Measurements from ENCODE around the gene ACR. TPM values are rescaled to one million over a fixed set of nuclear protein-coding genes. Genes with fewer than 3 reads are reported as not detected.

Gene ACR
- total RNA-seq, 6 experiments from 2014 or later, result 0.34 to 0.84 (median 0.55) TPM; not detected in 1

DNA sequence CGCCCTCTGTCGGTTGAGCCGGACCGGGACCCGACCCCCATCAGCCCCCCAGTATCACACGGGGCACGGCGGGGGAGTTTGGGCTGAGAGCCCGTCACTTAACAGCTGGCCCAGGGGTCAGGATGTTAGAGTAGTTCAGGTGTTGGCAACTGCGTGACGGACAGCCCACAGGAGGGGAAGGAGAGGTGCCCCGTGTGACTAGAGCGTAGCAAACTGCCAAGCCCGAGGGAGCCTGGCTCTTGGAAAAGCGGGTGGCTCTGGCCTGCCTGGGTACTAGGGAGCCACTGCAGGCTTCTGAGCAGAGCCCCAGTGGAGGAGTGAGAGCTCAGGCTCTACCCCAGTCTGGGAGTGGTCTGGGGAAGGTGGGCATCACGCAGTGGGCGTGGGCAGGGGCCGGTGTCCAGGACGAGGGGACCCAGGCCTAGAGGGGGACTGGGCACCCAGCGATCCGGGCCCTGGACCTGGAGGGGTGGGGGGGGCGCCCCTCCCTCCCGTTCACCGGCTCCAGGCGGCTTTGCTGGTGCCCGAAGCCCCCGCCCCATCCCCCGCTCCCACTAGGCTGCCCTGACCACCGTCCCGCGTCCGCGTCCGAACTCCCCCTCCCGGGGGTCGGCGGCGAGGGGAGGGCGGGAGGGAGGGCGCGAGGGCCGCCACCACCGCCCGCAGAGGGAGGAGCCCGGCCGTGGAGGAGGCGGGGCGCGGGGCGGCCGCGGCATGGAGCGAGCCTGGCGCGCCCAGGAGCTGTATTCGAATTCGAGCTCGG lies 41.0 kb upstream of the ACR start:
- Histone ChIP-seq H3K36me3 (no peaks in the 10 kb centered on the region), H3K27ac (peak overlapping the region in 1 of 3 donors; percentile 10), H3K9me3 (no peaks in the 10 kb centered on the region), H3K4me3 (peak overlapping the region in 2 of 3 donors; percentile 38 to 62), H3K27me3 (no peaks in the 10 kb centered on the region), H3K4me1 (peaks cover 0 to 43% (median 18%) of the 10 kb centered on the region in 4 donors)
- intact Hi-C loops (cut with DNase I), result loop anchor here in 1 of 2 donors (5.0 kb wide), 1 partner anchor 70 kb away; the partner anchor contains the start of gene ARSA
- 16% methylated on average over 12 of the region's 58 CpGs for WGBS (ENCODE audit: insufficient coverage, low coverage, low lambda C conversion rate, missing lambda C conversion rate)
- TF ChIP-seq POLR2A (IDR thresholded peaks at IDR 0.05), result no peak
- TF ChIP-seq, protein P1, sequence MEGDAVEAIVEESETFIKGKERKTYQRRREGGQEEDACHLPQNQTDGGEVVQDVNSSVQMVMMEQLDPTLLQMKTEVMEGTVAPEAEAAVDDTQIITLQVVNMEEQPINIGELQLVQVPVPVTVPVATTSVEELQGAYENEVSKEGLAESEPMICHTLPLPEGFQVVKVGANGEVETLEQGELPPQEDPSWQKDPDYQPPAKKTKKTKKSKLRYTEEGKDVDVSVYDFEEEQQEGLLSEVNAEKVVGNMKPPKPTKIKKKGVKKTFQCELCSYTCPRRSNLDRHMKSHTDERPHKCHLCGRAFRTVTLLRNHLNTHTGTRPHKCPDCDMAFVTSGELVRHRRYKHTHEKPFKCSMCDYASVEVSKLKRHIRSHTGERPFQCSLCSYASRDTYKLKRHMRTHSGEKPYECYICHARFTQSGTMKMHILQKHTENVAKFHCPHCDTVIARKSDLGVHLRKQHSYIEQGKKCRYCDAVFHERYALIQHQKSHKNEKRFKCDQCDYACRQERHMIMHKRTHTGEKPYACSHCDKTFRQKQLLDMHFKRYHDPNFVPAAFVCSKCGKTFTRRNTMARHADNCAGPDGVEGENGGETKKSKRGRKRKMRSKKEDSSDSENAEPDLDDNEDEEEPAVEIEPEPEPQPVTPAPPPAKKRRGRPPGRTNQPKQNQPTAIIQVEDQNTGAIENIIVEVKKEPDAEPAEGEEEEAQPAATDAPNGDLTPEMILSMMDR (IDR thresholded peaks at IDR 0.05), result peak in 3 of 4 donors; percentile 19 to 23 (median 19)
- ATAC-seq (peak in 1 of 4 donors; percentile 15), DNase-seq (peak; percentile 36 to 57 (median 52))

DNA sequence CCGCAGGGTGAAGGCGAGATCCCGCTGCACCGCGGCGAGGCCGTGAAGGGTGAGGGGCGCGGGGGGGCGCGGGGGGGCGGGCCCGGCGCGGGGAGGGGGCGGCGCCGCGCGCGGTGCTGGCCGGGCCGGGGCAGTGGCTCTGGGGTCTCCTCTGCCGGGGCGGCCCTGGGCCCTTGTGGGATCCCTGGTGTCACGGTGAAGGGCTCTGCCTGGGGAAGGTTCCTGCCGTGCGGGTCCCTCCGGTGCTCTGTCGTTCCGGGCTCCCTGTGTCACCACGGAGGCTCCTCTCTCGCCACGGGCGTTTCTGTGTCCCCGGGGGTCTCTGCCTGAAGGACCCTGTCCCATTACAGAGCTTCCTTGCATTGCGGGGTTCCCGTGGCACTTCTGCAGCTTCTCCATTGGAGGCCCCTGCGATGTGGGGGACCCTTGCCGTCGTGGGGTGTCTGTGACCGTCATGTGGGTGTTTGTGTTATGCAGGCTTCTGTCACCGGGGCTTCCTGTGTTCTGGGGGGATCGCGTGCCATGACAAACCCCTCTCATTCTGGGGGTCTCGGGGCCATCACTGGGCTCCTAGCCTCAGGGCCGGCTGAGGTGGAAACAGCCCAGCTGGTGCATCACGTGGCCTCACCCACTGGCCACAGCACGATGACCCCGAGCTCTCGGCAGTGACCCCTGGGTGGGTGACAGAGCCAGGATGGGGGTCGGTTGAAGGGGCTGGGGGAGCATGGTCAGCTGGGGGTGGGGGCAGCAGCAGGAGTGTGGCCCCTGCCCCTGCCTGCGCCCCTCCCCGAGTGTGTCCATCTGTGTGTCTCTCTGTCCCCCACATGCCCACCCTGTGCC lies 40.1 kb upstream of the ACR start:
- peak overlapping the region; percentile 44 to 62 (median 53) for H3K4me3 ChIP-seq
- ATAC-seq, result no peak
- no CpG with 5 or more reads among the region's 54 CpGs for WGBS (ENCODE audit: insufficient coverage, low coverage, low lambda C conversion rate, missing lambda C conversion rate)
- TF ChIP-seq, protein P1 (IDR thresholded peaks at IDR 0.05), result no peak
- peak overlapping the region in 2 of 3 donors; percentile 96 for H3K27ac ChIP-seq
- H3K27me3 ChIP-seq, result no peaks in the 10 kb centered on the region
- no peaks in the 10 kb centered on the region for H3K36me3 ChIP-seq
- no peaks in the 10 kb centered on the region for H3K9me3 ChIP-seq
- DNase-seq, result peak; percentile 30 to 59 (median 58)
- H3K4me1 ChIP-seq, result peaks cover 0 to 47% (median 20%) of the 10 kb centered on the region in 4 donors
- intact Hi-C loops (cut with DNase I), result loop anchor here in 1 of 2 donors (5.0 kb wide), 1 partner anchor 71 kb away; the partner anchor contains the start of gene ARSA

DNA sequence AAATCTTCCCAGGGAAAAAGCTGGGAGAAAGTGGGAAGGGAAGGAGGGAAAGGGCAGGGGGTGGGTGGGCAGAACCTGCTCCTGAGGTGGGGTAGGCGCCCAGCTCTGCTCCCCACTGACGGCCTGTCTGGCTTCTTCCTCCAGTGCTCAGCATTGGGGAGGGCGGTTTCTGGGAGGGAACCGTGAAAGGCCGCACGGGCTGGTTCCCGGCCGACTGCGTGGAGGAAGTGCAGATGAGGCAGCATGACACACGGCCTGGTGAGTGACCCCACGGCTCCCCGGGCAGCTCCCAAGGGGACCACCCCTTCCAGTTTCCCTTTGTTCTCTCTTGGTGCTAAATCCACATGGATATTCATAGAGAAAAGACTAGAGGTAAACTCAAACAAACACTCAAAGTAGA lies 39.5 kb upstream of the ACR start:
- intact Hi-C loops (cut with DNase I), result loop anchor here in 1 of 2 donors (5.0 kb wide), 1 partner anchor 71 kb away; the partner anchor contains the start of gene ARSA
- Histone ChIP-seq H3K4me3 (peak overlapping the region; percentile 44 to 62 (median 53)), H3K27me3 (no peaks in the 10 kb centered on the region), H3K4me1 (peaks cover 0 to 50% (median 20%) of the 10 kb centered on the region in 4 donors), H3K27ac (peak overlapping the region in 2 of 3 donors; percentile 96), H3K36me3 (no peaks in the 10 kb centered on the region), H3K9me3 (no peaks in the 10 kb centered on the region)
- no peak for TF ChIP-seq POLR2A (IDR thresholded peaks at IDR 0.05)
- TF ChIP-seq, protein P1 (IDR thresholded peaks at IDR 0.05), result no peak
- ATAC-seq, result peak in 1 of 4 donors; percentile 4
- peak; percentile 51 to 59 (median 52) for DNase-seq
- 20% methylated on average over 11 of the region's 12 CpGs for WGBS (ENCODE audit: insufficient coverage, low coverage, low lambda C conversion rate, missing lambda C conversion rate)

DNA sequence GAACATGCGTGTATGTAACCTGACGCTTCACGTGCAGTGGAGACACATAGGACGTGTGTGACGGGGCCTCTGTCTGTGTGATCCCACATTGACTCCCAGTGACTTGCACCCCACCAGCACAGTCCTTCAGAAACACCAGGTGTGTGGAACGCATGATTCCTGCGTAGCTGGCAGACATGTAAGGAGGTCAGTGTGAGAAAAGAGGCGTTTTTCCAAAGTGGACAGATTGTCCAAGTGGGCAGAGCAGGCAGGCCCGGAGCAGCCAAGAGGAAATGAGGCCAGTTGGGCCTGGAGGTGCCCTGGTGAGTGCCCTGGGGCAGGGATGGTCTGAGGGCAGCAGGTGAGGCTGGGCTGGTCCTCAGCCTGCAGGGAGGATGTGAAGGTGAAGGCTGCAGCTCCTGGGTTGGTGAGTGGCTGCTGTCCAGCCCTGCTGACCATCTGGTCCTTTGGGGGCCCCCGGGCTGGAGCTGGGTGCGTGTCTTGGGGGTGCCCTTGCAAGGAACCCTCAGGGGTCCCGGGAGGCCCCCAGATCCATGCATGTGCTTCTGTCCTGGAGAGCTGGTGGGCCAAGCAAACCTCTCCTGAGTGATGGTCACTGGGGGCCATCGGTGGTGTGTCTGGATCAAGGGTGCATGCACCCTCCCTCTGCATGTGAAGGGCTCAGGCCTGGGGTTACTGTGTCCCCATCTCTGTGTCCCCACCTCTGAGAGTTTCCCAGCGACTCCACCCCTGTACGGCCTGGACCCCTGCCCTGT lies 38.8 kb upstream of the ACR start:
- no peak for TF ChIP-seq POLR2A (IDR thresholded peaks at IDR 0.05)
- TF ChIP-seq, protein P1 (IDR thresholded peaks at IDR 0.05), result no peak
- Histone ChIP-seq H3K36me3 (no peaks in the 10 kb centered on the region), H3K27me3 (no peaks in the 10 kb centered on the region), H3K4me1 (peaks cover 0 to 55% (median 20%) of the 10 kb centered on the region in 4 donors), H3K27ac (peak overlapping the region; percentile 84 to 96 (median 96)), H3K9me3 (no peaks in the 10 kb centered on the region), H3K4me3 (peak overlapping the region in 1 of 3 donors; percentile 16)
- peak; percentile 35 to 72 (median 72) for DNase-seq
- peak in 3 of 4 donors; percentile 0 to 7 (median 2) for ATAC-seq
- 35% methylated on average over 6 of the region's 15 CpGs for WGBS (ENCODE audit: insufficient coverage, low coverage, low lambda C conversion rate, missing lambda C conversion rate)
- intact Hi-C loops (cut with DNase I), result loop anchor here in 1 of 2 donors (5.0 kb wide), 1 partner anchor 72 kb away; the partner anchor contains the start of gene ARSA

All from right lobe of liver (tissue), 6 donors.